ENCODE measurements around the gene NCAPD3. TPM values are rescaled to one million over a fixed set of nuclear protein-coding genes. Genes with fewer than 3 reads are reported as not detected.
"Not testable (repeated sequence)": the region's sequence is repeated elsewhere in the genome, so short reads cannot be mapped to it uniquely, and the experiment has no call there.

Gene NCAPD3
- total RNA-seq (2014; rRNA removed; shearing (Covaris generic)), result 57.0 and 66.3 TPM in 2 replicates

- peak; percentile 99 for DNase-seq (ENCODE audit: low spot score)
Observed at GRCh38 chr11:134223836-134224709, at the start of gene NCAPD3, which contains the start of gene VPS26B. TSS of gene NCAPD3 (minus strand) at chr11:134223967. CDS start at chr11:134223926, 41 bp downstream. TSS of gene VPS26B (plus strand) at chr11:134224671. CDS start at chr11:134225123, 452 bp downstream.

GRCh38 chr11:134273317-134273712, 49.5 kb upstream of the NCAPD3 start:
- no peak for DNase-seq (ENCODE audit: low spot score)

GRCh38 chr11:134272381-134273316, 48.9 kb upstream of the NCAPD3 start:
- DNase-seq (ENCODE audit: low spot score), result no peak

GRCh38 chr11:134271978-134272377, 48.2 kb upstream of the NCAPD3 start:
- DNase-seq (ENCODE audit: low spot score), result no peak

GRCh38 chr11:134270250-134270714, 46.5 kb upstream of the NCAPD3 start:
- DNase-seq (ENCODE audit: low spot score), result peak; percentile 62

GRCh38 chr11:134267966-134268365, 44.2 kb upstream of the NCAPD3 start:
- no peak for DNase-seq (ENCODE audit: low spot score)

- DNase-seq (ENCODE audit: low spot score), result no peak
Observed at GRCh38 chr11:134267461-134267860, 43.7 kb upstream of the NCAPD3 start.

- peak; percentile 79 for DNase-seq (ENCODE audit: low spot score)
Observed at GRCh38 chr11:134266841-134267251, 43.1 kb upstream of the NCAPD3 start.

GRCh38 chr11:134266440-134266839, 42.7 kb upstream of the NCAPD3 start:
- no peak for DNase-seq (ENCODE audit: low spot score)

GRCh38 chr11:134264966-134265764, 41.4 kb upstream of the NCAPD3 start:
- DNase-seq (ENCODE audit: low spot score), result no peak

GRCh38 chr11:134261626-134262488, 38.1 kb upstream of the NCAPD3 start:
- peak; percentile 65 for DNase-seq (ENCODE audit: low spot score)

- no peak for DNase-seq (ENCODE audit: low spot score)
Observed at GRCh38 chr11:134260983-134261382, 37.2 kb upstream of the NCAPD3 start.

GRCh38 chr11:134260503-134260902, 36.7 kb upstream of the NCAPD3 start:
- no peak for DNase-seq (ENCODE audit: low spot score)

GRCh38 chr11:134258577-134258976, 34.8 kb upstream of the NCAPD3 start:
- DNase-seq (ENCODE audit: low spot score), result no peak

- no peak for DNase-seq (ENCODE audit: low spot score)
Observed at GRCh38 chr11:134257101-134257500, 33.3 kb upstream of the NCAPD3 start.

GRCh38 chr11:134255184-134255561, 31.4 kb upstream of the NCAPD3 start:
- DNase-seq (ENCODE audit: low spot score), result not testable (repeated sequence)

- DNase-seq (ENCODE audit: low spot score), result no peak
Observed at GRCh38 chr11:134254433-134255183, 30.8 kb upstream of the NCAPD3 start.

GRCh38 chr11:134253188-134253993, 29.6 kb upstream of the NCAPD3 start, which contains the start of the genes ACAD8 and THYN1:
TSS of gene ACAD8 (plus strand) at chr11:134253568. CDS start at chr11:134253601, 33 bp downstream.
TSS of gene THYN1 (minus strand) at chr11:134253352. CDS start at chr11:134252882, 470 bp downstream.
- peak; percentile 97 for DNase-seq (ENCODE audit: low spot score)

All from HT-29 (cell line).